GM12874 (cell line): ENCODE results near the gene MEPCE.

ENCODE experiments used
- TF ChIP-seq, protein P1 (sequence below): IDR thresholded peaks from 2 replicates; pipeline ENCODE4 v1.5.1; 2011; ENCODE audit warnings: low read depth, mild to moderate bottlenecking, control low read depth, low read length, moderate library complexity; ENCODE audit not compliant: insufficient read depth

MEPCE gene

DNA sequence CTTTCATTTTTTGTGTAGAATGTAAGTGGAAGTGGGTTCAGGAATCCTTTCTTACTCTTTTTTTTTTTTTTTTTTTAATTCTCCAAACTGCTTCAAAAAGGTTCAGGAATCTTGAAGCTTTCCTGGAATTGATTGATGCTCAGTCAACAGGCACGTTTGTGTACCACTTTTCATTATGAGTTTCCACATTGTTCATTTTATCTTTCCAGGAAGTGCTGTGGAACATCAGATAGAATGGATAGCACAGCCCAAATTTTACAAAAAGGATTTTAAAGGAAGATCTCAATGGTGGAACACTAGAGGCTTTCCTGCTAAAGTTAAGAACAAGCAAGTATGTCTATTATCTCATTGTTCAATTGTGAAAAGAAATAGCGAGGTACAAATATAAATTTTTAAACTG, 8.5 kb downstream of the MEPCE start:
- TF ChIP-seq, protein P1, sequence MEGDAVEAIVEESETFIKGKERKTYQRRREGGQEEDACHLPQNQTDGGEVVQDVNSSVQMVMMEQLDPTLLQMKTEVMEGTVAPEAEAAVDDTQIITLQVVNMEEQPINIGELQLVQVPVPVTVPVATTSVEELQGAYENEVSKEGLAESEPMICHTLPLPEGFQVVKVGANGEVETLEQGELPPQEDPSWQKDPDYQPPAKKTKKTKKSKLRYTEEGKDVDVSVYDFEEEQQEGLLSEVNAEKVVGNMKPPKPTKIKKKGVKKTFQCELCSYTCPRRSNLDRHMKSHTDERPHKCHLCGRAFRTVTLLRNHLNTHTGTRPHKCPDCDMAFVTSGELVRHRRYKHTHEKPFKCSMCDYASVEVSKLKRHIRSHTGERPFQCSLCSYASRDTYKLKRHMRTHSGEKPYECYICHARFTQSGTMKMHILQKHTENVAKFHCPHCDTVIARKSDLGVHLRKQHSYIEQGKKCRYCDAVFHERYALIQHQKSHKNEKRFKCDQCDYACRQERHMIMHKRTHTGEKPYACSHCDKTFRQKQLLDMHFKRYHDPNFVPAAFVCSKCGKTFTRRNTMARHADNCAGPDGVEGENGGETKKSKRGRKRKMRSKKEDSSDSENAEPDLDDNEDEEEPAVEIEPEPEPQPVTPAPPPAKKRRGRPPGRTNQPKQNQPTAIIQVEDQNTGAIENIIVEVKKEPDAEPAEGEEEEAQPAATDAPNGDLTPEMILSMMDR, result no peak

GRCh38 chr7:100441641-100442535, 12.3 kb downstream of the MEPCE start:
- TF ChIP-seq, protein P1, result no peak

DNA sequence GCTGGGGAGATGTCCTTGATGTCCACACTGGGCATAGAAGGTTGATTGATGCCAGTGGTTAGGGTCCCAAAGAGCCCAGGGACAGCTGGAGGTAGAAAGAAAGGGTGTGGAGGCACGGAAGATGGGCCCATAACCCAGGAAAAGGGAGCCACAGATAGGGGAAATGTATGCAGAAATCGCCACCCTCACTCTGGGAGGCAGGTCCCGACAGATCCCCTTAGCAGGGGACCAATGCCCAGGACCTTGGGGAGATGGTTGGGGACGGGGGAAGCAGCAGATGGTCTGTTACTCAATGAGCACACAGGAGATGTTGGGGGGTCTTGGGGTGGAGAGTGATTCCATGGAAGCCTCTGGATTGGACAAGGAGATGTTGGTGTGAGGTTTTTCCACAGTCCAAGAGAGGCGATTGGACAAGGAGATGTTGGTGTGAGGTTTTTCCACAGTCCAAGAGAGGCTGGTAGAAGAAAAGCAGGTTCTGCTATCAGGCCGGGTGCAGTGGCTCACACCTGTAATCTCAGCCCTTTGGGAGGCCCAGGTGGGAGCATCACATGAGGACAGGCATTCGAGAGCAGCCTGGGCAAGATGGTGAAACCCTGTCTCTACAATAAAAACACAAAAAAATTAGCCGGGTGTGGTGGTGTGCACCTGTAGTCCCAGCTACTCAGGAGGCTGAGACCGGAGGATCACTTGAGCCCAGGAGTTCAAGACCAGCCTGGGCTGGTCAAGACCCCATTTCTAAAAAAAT, 13.6 kb downstream of the MEPCE start:
- TF ChIP-seq, protein P1, result no peak

GRCh38 chr7:100444311-100445278, 15.0 kb downstream of the MEPCE start:
- TF ChIP-seq, protein P1, result no peak

GRCh38 chr7:100446040-100446439, 16.4 kb downstream of the MEPCE start:
- TF ChIP-seq, protein P1, result no peak

GRCh38 chr7:100449190-100449795, 19.7 kb downstream of the MEPCE start:
- TF ChIP-seq, protein P1, result no peak
